Hippocampal formation (tissue), 2 donors: ENCODE results near the gene MFSD2A.
"Not testable (repeated sequence)": the region's sequence is repeated elsewhere in the genome, so short reads cannot be mapped to it uniquely, and the experiment has no call there.

Source experiments
- DNase-seq, 2 donors: peaks; one replicate each; lab custom pipeline; 2025; lab: John Stamatoyannopoulos, UW

MFSD2A gene

GRCh38 chr1:39940980-39941871 lies 13.7 kb upstream of the MFSD2A start:
- DNase-seq = no peak

GRCh38 chr1:39943471-39944290 lies 11.3 kb upstream of the MFSD2A start:
- DNase-seq = no peak

- DNase-seq = no peak
Observed at GRCh38 chr1:39944410-39945112, 10.4 kb upstream of the MFSD2A start.

- DNase-seq = no peak
Observed at GRCh38 chr1:39946216-39946615, 8.7 kb upstream of the MFSD2A start.

- no peak for DNase-seq
Observed at GRCh38 chr1:39947260-39947659, 7.7 kb upstream of the MFSD2A start.

GRCh38 chr1:39949891-39950290 lies 5.1 kb upstream of the MFSD2A start:
- DNase-seq = no peak

- DNase-seq = no peak
Observed at GRCh38 chr1:39951926-39952325, 3.0 kb upstream of the MFSD2A start.

- DNase-seq = peak; percentile 69 to 75
Observed at GRCh38 chr1:39952359-39953110, 2.4 kb upstream of the MFSD2A start.

GRCh38 chr1:39954324-39954869 lies 548 bp upstream of the MFSD2A start:
- DNase-seq = no peak

GRCh38 chr1:39955547-39956539 lies 898 bp downstream of the MFSD2A start:
- DNase-seq = peak in 1 of 2 donors; percentile 12

- peak; percentile 16 to 62 for DNase-seq
Observed at GRCh38 chr1:39957299-39958015, 2.5 kb downstream of the MFSD2A start.

- peak; percentile 7 to 8 for DNase-seq
Observed at GRCh38 chr1:39958403-39959200, 3.7 kb downstream of the MFSD2A start.

- no peak for DNase-seq
Observed at GRCh38 chr1:39959651-39960333, 4.8 kb downstream of the MFSD2A start.

GRCh38 chr1:39960431-39960958 lies 5.5 kb downstream of the MFSD2A start:
- DNase-seq = peak in 1 of 2 donors; percentile 31

GRCh38 chr1:39962450-39962825 lies 7.5 kb downstream of the MFSD2A start:
- no peak for DNase-seq

GRCh38 chr1:39962964-39963363 lies 8.0 kb downstream of the MFSD2A start:
- not testable (repeated sequence) for DNase-seq

- no peak for DNase-seq
Observed at GRCh38 chr1:39964552-39964951, 9.6 kb downstream of the MFSD2A start.

GRCh38 chr1:39965044-39965443 lies 10.1 kb downstream of the MFSD2A start:
- no peak for DNase-seq
